GM12874 (cell line): ENCODE results near the gene TNIK.

Experiments
- TF ChIP-seq, protein P1 (sequence below): IDR thresholded peaks from 2 replicates; pipeline ENCODE4 v1.5.1; 2011; ENCODE audit warnings: low read depth, mild to moderate bottlenecking, control low read depth, low read length, moderate library complexity; ENCODE audit not compliant: insufficient read depth

Gene TNIK

DNA sequence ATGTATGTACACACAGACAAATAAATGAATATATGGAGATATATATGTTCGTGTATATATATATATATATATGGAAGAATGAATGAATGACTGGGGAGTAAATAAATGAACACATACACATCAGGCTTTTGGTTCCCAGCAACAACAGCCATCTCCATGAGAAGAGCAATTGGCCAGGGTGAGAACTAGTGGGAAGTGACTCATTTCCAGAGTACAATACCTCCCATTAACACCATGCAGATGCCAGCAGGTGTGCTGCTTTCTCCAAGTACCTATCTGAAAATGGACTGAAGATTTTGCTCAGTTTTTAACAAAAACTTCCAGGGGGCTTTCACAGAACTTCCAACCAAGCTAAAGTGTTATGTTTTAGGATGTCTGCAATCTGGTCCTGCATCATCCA, 253.9 kb downstream of the TNIK start:
- TF ChIP-seq, protein P1, sequence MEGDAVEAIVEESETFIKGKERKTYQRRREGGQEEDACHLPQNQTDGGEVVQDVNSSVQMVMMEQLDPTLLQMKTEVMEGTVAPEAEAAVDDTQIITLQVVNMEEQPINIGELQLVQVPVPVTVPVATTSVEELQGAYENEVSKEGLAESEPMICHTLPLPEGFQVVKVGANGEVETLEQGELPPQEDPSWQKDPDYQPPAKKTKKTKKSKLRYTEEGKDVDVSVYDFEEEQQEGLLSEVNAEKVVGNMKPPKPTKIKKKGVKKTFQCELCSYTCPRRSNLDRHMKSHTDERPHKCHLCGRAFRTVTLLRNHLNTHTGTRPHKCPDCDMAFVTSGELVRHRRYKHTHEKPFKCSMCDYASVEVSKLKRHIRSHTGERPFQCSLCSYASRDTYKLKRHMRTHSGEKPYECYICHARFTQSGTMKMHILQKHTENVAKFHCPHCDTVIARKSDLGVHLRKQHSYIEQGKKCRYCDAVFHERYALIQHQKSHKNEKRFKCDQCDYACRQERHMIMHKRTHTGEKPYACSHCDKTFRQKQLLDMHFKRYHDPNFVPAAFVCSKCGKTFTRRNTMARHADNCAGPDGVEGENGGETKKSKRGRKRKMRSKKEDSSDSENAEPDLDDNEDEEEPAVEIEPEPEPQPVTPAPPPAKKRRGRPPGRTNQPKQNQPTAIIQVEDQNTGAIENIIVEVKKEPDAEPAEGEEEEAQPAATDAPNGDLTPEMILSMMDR, result no peak

DNA sequence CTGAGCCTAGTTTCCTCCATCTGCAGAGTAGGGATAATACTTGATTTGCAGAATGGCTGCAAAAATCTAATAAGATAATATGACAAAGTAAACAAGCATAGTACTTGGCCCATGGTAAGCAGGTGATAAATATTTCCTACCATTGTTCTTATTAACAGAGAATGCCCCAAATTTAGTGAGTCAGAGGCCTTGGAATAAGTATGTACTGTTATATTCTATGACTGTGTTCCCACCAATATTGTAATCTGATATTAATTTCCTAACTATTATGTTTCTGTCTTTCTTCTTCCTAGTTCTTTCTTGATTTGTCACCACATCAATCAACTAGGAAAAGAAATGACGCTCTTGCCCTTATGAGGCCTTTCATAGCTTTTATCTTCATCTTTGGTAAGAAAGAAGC, 255.3 kb downstream of the TNIK start:
- TF ChIP-seq, protein P1, result no peak

DNA sequence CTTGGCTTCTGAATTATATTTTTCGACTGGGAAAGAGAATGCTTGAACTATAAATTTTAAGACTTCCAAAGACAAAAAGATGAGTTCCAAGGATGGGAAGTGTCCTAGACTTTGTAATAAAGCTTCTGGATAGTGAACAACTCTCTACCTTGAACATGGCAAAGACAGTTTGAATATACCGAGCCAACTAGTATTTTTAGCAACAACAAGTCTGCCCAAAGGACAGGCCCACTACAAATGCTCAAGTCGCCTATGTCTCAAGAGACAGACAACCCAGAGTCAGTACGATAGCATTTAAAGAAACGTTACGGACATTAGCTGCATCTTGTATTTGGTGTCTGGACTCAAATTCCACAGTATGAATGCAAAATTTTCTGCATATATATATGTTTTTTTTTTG, 258.4 kb downstream of the TNIK start:
- TF ChIP-seq, protein P1, result no peak

DNA sequence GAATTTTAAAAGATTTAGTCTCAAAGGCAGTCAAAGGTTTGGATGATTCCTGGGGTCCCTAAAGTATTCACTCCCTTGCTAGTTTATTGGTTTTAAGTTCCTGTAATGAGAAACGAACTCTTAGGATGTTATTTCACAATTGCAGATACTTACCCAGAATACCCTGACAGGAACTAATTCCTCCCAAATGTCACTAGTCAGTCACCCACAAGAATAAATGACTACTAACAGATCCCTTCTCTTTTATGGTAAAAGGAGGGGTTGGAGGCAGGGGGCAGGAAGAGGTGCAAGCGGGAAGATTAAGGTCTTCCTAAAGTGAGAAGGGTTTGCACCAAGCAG, 259.5 kb downstream of the TNIK start:
- TF ChIP-seq, protein P1, result no peak

DNA sequence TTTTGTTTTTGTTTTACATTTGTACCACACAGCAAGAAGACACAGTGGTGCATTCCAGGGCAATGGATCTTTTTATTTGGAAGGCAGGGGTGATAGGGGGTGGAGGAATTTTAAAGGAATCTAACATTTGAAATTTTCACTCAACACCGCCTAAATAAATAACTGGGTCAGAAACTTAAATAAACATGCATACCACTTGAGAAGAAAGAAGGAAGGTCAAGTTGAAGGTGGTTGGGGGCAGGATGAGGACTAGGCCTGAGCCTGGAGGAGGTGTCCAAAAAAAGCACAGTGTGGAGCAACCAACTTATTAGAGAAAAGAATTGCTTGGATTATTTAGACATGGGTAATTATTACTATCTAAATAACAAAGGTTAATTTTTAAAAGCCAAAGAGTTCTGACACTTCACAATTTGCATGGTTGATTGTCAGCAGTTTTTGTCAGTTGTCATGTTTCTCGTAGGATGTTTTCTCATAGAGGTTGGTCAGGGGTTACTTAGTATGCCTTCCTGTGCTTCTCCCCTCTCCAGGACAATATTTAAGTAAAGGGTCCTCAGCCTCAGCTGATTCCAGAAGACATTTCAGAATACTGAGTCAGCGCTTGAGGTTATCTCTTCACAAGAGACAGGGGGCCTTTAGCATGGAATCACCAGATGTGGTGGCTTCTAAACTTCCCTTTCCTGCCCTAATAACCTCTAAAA, 260.0 kb downstream of the TNIK start:
- TF ChIP-seq, protein P1, result no peak

DNA sequence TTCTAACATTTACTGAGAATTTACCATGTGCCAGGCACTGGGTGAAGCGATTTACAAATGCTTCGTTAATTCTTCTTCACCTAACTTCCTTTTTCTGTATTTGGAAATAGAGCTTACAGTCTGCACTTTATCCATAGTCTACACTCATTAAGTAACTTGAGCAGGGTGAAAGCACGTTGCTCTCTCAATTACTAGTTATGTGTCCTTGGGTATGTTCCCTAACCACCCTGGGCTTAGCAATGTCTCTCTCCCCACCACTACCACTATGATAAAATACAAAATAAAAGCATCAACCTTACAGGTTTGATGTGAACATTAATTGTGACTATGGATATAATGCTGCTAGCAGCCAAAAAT, 260.8 kb downstream of the TNIK start:
- TF ChIP-seq, protein P1, result no peak

DNA sequence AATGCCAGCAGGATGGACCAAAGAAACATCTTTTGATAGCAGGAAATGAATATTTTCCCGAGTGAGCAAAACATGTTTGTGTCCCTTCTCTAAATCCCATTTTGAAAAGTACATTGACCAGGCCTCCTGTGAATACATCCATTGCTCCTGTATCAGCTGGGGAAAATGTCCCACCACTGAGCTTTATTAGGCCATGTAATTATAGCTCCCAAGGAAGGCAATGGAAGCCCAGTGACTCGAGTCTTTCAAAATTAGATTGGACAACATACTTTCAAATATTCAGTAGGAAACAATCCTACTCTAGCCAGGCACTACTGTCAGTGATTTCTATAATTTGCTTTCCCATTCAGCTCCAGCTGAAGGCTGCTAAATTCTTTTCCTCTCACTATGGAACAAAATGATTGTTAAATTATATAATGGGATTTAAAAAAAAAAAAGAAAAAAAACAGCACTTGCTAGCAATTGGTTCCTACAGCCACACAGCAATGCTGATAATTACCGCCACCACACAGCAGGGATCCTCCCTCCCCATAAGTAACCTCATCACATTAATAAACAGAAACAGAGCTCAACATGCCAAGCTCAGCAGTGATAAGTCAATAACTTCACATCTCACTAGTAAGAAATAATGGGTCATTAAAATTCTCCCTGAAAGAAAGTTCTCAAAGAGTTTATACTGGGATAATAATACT, 261.3 kb downstream of the TNIK start:
- TF ChIP-seq, protein P1, result no peak
